K562 (cell line): Measurements from ENCODE around the gene RASSF7. TPM values are rescaled to one million over a fixed set of nuclear protein-coding genes. Genes with fewer than 3 reads are reported as not detected.

Source experiments
- CBX2 ChIP-seq: fragments of 200-600 bp; sonication (generic); IDR thresholded peaks from one replicate; pipeline ENCODE4 v1.6.1; 2012; ENCODE audit warnings: mild to moderate bottlenecking, low read length, inconsistent platforms; ENCODE audit not compliant: insufficient read depth, poor library complexity, severe bottlenecking
- FOXK2 ChIP-seq, 2 experiments: fragments of 450-650 bp; IDR thresholded peaks in 1 of 2; conservative IDR thresholded peaks in 1 of 2; 2 replicates each; pipeline ENCODE4 v1.6.1; 2016; ENCODE audit warnings: low read depth in 2 of 2, mild to moderate bottlenecking in 1 of 2
- GABPB2 ChIP-seq: fragments of 250-450 bp; sonication (Bioruptor Pico); conservative IDR thresholded peaks from 2 replicates; pipeline ENCODE4 v1.5.1; 2021; ENCODE audit warnings: mild to moderate bottlenecking
- GATAD2A ChIP-seq: fragments of 450-650 bp; IDR thresholded peaks from 2 replicates; pipeline ENCODE4 v1.6.1; 2017
- IRF1 ChIP-seq: sonication (generic); formaldehyde crosslinking; IDR thresholded peaks from 2 replicates; pipeline ENCODE4 v1.8.0; 2022; ENCODE audit warnings: missing genetic modification reagents, mild to moderate bottlenecking, borderline replicate concordance
- LCOR ChIP-seq: sonication (generic); formaldehyde crosslinking; IDR thresholded peaks from 2 replicates; pipeline ENCODE4 v1.8.0; 2022; ENCODE audit warnings: mild to moderate bottlenecking, missing genetic modification reagents
- MECOM ChIP-seq: fragments of 250-450 bp; sonication (Bioruptor Pico); IDR thresholded peaks from 2 replicates; pipeline ENCODE4 v1.8.0; 2022; ENCODE audit warnings: inconsistent platforms
- MITF ChIP-seq: IDR thresholded peaks from 2 replicates; pipeline ENCODE4 v1.6.1; 2014; ENCODE audit warnings: antibody characterized with exemption
- MYC ChIP-seq, 2 experiments: fragments of 250-450 bp in 1 of 2; sonication (Bioruptor Pico) in 1 of 2; IDR thresholded peaks; 2 replicates each; pipeline versions ENCODE4 v1.5.1 to v1.6.1; 2012 to 2021; ENCODE audit warnings: low read depth in 2 of 2, borderline replicate concordance in 1 of 2, improper control_type of control experiment in 1 of 2, low read length in 1 of 2, mild to moderate bottlenecking in 1 of 2, moderate library complexity in 1 of 2
- NCOA4 ChIP-seq: fragments of 450-650 bp; IDR thresholded peaks from 2 replicates; pipeline ENCODE4 v1.6.1; 2018; ENCODE audit warnings: mild to moderate bottlenecking; ENCODE audit not compliant: partially characterized antibody
- PHTF2 ChIP-seq: fragments of 250-450 bp; sonication (Bioruptor Pico); IDR thresholded peaks from 2 replicates; pipeline ENCODE4 v1.5.0; 2021; ENCODE audit warnings: mild to moderate bottlenecking
- PRMT5 ChIP-seq: sonication (generic); formaldehyde crosslinking; IDR thresholded peaks from 2 replicates; pipeline ENCODE4 v1.5.0; 2020; ENCODE audit warnings: missing genetic modification reagents
- TFAP4 ChIP-seq: sonication (generic); formaldehyde crosslinking; IDR thresholded peaks from 2 replicates; pipeline ENCODE4 v1.8.0; 2022; ENCODE audit warnings: missing genetic modification reagents, mild to moderate bottlenecking, moderate library complexity, borderline replicate concordance
- VEZF1 ChIP-seq: fragments of 200-800 bp; sonication (Bioruptor generic); IDR thresholded peaks from 2 replicates; pipeline ENCODE4 v1.6.1; 2017; ENCODE audit warnings: missing genetic modification characterization, missing compliant biosample characterization
- ZBTB17 ChIP-seq: fragments of 450-650 bp; formaldehyde crosslinking; IDR thresholded peaks from 2 replicates; pipeline ENCODE4 v1.4.0; 2020; ENCODE audit warnings: mild to moderate bottlenecking
- ZBTB49 ChIP-seq: sonication (generic); formaldehyde crosslinking; IDR thresholded peaks from 2 replicates; pipeline ENCODE4 v1.8.0; 2022; ENCODE audit warnings: missing genetic modification reagents, mild to moderate bottlenecking, borderline replicate concordance
- ZC3H4 ChIP-seq: sonication (generic); formaldehyde crosslinking; IDR thresholded peaks from 2 replicates; pipeline ENCODE4 v1.9.0; 2021; ENCODE audit warnings: missing genetic modification reagents, borderline replicate concordance
- ZFX ChIP-seq: sonication (generic); formaldehyde crosslinking; IDR thresholded peaks from 2 replicates; pipeline ENCODE4 v1.8.0; 2022; ENCODE audit warnings: mild to moderate bottlenecking, missing genetic modification reagents, moderate library complexity
- ZNF445 ChIP-seq: fragments of 250-450 bp; sonication (Bioruptor Pico); IDR thresholded peaks from 2 replicates; pipeline ENCODE4 v1.4.0; 2020; ENCODE audit warnings: low read depth, mild to moderate bottlenecking, moderate library complexity
- polyA plus RNA-seq, 8 experiments: library from polyadenylated mRNA; depleted of rRNA in 4 of 8; stranded (reverse) in 5 of 8; unstranded in 3 of 8; fragments of >200 nt; fragmentation: Nextera tagmentation in 2 of 8; fragmentation: Illumina TruSeq in 1 of 8; extraction: Ambion mirVana in 2 of 8; extraction: Trizol in 1 of 8; gene quantifications; 2 replicates each; pipeline versions ENCODE4 v1.2.1 to v1.2.3, GENCODE V29; 2011 to 2014; ENCODE audit warnings: inconsistent platforms in 1 of 8, missing spikeins in 1 of 8
- total RNA-seq, 7 experiments: library from RNA; depleted of rRNA in 6 of 7; stranded (reverse); fragments of >200 nt in 6 of 7; fragmentation: Illumina TruSeq in 2 of 7; extraction: Trizol in 2 of 7; gene quantifications; 2 replicates each; pipeline versions ENCODE4 v1.2.1 to v1.2.3, GENCODE V29; 2011 to 2021; ENCODE audit warnings: low replicate concordance in 1 of 7

RASSF7 gene
- total and polyA plus RNA-seq, 9 of the 15 experiments (the other 6 are each of a cell fraction or from before 2014, with no cell fraction given), result 0.41 to 45.2 (median 18.6) TPM

GRCh38 chr11:518463-519202 lies 42.1 kb upstream of the RASSF7 start (continued):
- TF ChIP-seq CBX2 (no peak), ZC3H4 (CRISPR knock-in tag) (no peak), ZBTB49 (CRISPR knock-in tag) (0 out of 2 replicates have a peak, but pooled peaks have one; percentile 43), IRF1 (peak; percentile 23; the same call in 1 of the 2 replicates), ZFX (CRISPR knock-in tag) (peak; percentile 69), ZBTB17 (peak; percentile 44; the same call in 1 of the 2 replicates), PRMT5 (CRISPR knock-in tag) (no peak), MITF (no peak; the same call in 1 of the 2 replicates), GATAD2A (no peak), VEZF1 (CRISPR knock-in tag) (peak; percentile 88), MECOM (CRISPR knock-in tag) (no peak), GABPB2 (CRISPR knock-in tag) (no peak), FOXK2 (conservative IDR thresholded peaks at IDR 0.05 in 1 of 2, IDR thresholded peaks at IDR 0.05 in 1 of 2; ENCODE audit: low read depth in 2 of 2) (peak in 1 of 2 experiments; percentile 25; a peak in 1 of 4 replicates), ZNF445 (CRISPR knock-in tag) (no peak), TFAP4 (CRISPR knock-in tag) (peak; percentile 76; the same call in 1 of the 2 replicates), MYC (IDR thresholded peaks at IDR 0.05; ENCODE audit: low read depth, low read length) (peak; percentile 90), MYC (CRISPR knock-in tag; IDR thresholded peaks at IDR 0.05; ENCODE audit: borderline replicate concordance, low read depth) (no peak), NCOA4 (no peak), LCOR (CRISPR knock-in tag) (peak; percentile 86), PHTF2 (no peak)
